ENCODE data around the gene WDR37.

- TF ChIP-seq EP300 (IDR thresholded peaks at IDR 0.05; ENCODE audit: borderline replicate concordance) (no peak), MAX (IDR thresholded peaks at IDR 0.05) (no peak), RAD21 (IDR thresholded peaks at IDR 0.05; ENCODE audit: low read depth) (no peak), FOXM1 (IDR thresholded peaks at IDR 0.05; ENCODE audit: borderline replicate concordance, low read depth) (no peak)
- TF ChIP-seq, protein P1, sequence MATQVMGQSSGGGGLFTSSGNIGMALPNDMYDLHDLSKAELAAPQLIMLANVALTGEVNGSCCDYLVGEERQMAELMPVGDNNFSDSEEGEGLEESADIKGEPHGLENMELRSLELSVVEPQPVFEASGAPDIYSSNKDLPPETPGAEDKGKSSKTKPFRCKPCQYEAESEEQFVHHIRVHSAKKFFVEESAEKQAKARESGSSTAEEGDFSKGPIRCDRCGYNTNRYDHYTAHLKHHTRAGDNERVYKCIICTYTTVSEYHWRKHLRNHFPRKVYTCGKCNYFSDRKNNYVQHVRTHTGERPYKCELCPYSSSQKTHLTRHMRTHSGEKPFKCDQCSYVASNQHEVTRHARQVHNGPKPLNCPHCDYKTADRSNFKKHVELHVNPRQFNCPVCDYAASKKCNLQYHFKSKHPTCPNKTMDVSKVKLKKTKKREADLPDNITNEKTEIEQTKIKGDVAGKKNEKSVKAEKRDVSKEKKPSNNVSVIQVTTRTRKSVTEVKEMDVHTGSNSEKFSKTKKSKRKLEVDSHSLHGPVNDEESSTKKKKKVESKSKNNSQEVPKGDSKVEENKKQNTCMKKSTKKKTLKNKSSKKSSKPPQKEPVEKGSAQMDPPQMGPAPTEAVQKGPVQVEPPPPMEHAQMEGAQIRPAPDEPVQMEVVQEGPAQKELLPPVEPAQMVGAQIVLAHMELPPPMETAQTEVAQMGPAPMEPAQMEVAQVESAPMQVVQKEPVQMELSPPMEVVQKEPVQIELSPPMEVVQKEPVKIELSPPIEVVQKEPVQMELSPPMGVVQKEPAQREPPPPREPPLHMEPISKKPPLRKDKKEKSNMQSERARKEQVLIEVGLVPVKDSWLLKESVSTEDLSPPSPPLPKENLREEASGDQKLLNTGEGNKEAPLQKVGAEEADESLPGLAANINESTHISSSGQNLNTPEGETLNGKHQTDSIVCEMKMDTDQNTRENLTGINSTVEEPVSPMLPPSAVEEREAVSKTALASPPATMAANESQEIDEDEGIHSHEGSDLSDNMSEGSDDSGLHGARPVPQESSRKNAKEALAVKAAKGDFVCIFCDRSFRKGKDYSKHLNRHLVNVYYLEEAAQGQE (IDR thresholded peaks at IDR 0.05; ENCODE audit: low read depth), result no peak
These were observed 121.8 kb downstream of the WDR37 start for GRCh38 chr10:1177936-1178335.

Data from Ishikawa (cell line).